H1 (cell line): ENCODE results near the gene GDF2. TPM values are rescaled to one million over a fixed set of nuclear protein-coding genes. Genes with fewer than 3 reads are reported as not detected.

Experiments used
- CTCF ChIA-PET: fragments of 300-600 bp; sonication (Branson Sonifier 250); formaldehyde crosslinking; loops from one replicate; lab custom pipeline; 2021; ENCODE audit not compliant: partially characterized antibody; lab: Charles Lee
- POLR2A ChIA-PET: fragments of 300-600 bp; sonication (Branson Sonifier 250); formaldehyde crosslinking; loops from one replicate; lab custom pipeline; 2021; ENCODE audit warnings: inconsistent platforms; ENCODE audit not compliant: partially characterized antibody; lab: Charles Lee
- DNase-seq, 2 experiments: peaks; one replicate each; pipeline versions ENCODE4 v3.0.0 to v3.0.0-alpha.2; 2010 to 2022; ENCODE audit warnings: low spot score in 2 of 2, low read depth in 1 of 2, mixed read lengths in 1 of 2
- FAIRE-seq: peaks from 2 replicates; lab custom pipeline; 2011; peaks lifted over from hg19 to GRCh38; lab: Jason Lieb, UNC
- H2AFZ ChIP-seq: 2 replicates; pipeline ENCODE4 v1.8.1; 2012; ENCODE audit warnings: low read length, inconsistent platforms
- H2AK5ac ChIP-seq: 2 replicates; pipeline ENCODE4 v1.6.1; 2013; ENCODE audit warnings: low read depth, low read length
- H2BK120ac ChIP-seq: replicated peaks from 2 replicates; pipeline ENCODE3; 2013; ENCODE audit warnings: low read depth, low read length, inconsistent platforms
- H2BK12ac ChIP-seq: 2 replicates; pipeline ENCODE4 v1.6.1; 2013; ENCODE audit warnings: low read depth, low read length
- H2BK15ac ChIP-seq: 2 replicates; pipeline ENCODE4 v1.6.1; 2013; ENCODE audit warnings: low read length
- H2BK20ac ChIP-seq: 2 replicates; pipeline ENCODE4 v1.6.1; 2013; ENCODE audit warnings: low read length
- H2BK5ac ChIP-seq: 2 replicates; pipeline ENCODE4 v1.6.1; 2013; ENCODE audit warnings: low read depth, low read length
- H3K14ac ChIP-seq: 2 replicates; pipeline ENCODE4 v1.6.1; 2013; ENCODE audit warnings: inconsistent platforms; ENCODE audit not compliant: insufficient read length
- H3K18ac ChIP-seq: 2 replicates; pipeline ENCODE4 v1.6.1; 2013; ENCODE audit warnings: low read length; ENCODE audit errors: extremely low read depth
- H3K23ac ChIP-seq: 2 replicates; pipeline ENCODE4 v1.6.1; 2013; ENCODE audit warnings: inconsistent platforms; ENCODE audit not compliant: insufficient read length
- H3K23me2 ChIP-seq: 2 replicates; pipeline ENCODE4 v1.6.1; 2013; ENCODE audit warnings: low read depth, low read length
- H3K27ac ChIP-seq: 2 replicates; pipeline ENCODE4 v1.6.1; 2011; ENCODE audit warnings: low read depth, low read length, inconsistent platforms
- H3K27me3 ChIP-seq, 4 experiments: replicated peaks in 1 of 4; 1 replicate in 1 of 4; 2 replicates in 3 of 4; pipeline versions ENCODE4 v1.6.1 to v1.8.1; 2011 to 2013; ENCODE audit warnings: low read length in 3 of 4, mild to moderate bottlenecking in 3 of 4, inconsistent platforms in 2 of 4, mixed read lengths in 2 of 4, moderate library complexity in 1 of 4; ENCODE audit not compliant: control insufficient read depth in 3 of 4, insufficient read depth in 3 of 4; ENCODE audit errors: extremely low read depth in 1 of 4
- H3K36me3 ChIP-seq, 4 experiments: 2 replicates each; pipeline versions ENCODE4 v1.6.1 to v1.8.1; 2011 to 2013; ENCODE audit warnings: mild to moderate bottlenecking in 4 of 4, low read length in 3 of 4, moderate library complexity in 2 of 4, control low read depth in 1 of 4, inconsistent platforms in 1 of 4; ENCODE audit not compliant: insufficient read depth in 4 of 4, control insufficient read depth in 2 of 4
- H3K4ac ChIP-seq: replicated peaks from 2 replicates; pipeline ENCODE3; 2013; ENCODE audit warnings: low read length, low read depth, mixed read lengths, inconsistent platforms; ENCODE audit not compliant: insufficient read length
- H3K4me1 ChIP-seq, 4 experiments: replicated peaks in 1 of 4; 1 replicate in 1 of 4; 2 replicates in 3 of 4; pipeline versions ENCODE4 v1.6.1 to v1.8.1; 2011 to 2013; ENCODE audit warnings: low read length in 3 of 4, inconsistent platforms in 2 of 4, mixed read lengths in 1 of 4; ENCODE audit not compliant: insufficient read depth in 4 of 4, control insufficient read depth in 3 of 4
- H3K4me2 ChIP-seq, 2 experiments: 2 replicates each; pipeline versions ENCODE4 v1.6.1 to v1.8.1; 2011 to 2013; ENCODE audit warnings: low read depth in 2 of 2, low read length in 2 of 2, control low read depth in 1 of 2, inconsistent platforms in 1 of 2, mild to moderate bottlenecking in 1 of 2; ENCODE audit not compliant: insufficient read depth in 1 of 2
- H3K4me3 ChIP-seq, 4 experiments: fragments of 200-600, 300-600 bp in 1 of 4; sonication (generic), shearing (Covaris generic), sonication (Bioruptor Twin) in 1 of 4; 2 replicates each; pipeline versions ENCODE4 v1.5.1 to v1.8.1; 2011 to 2016; ENCODE audit warnings: low read length in 4 of 4, low read depth in 3 of 4, control low read depth in 2 of 4, inconsistent platforms in 2 of 4, mild to moderate bottlenecking in 2 of 4, mixed read lengths in 1 of 4, moderate library complexity in 1 of 4; ENCODE audit not compliant: insufficient read depth in 2 of 4; ENCODE audit errors: extremely low read depth in 1 of 4
- H3K56ac ChIP-seq: replicated peaks from 2 replicates; pipeline ENCODE3; 2013; ENCODE audit warnings: low read depth, mild to moderate bottlenecking, mixed read lengths, low read length, inconsistent platforms; ENCODE audit not compliant: insufficient read length
- H3K79me1 ChIP-seq: 2 replicates; pipeline ENCODE4 v1.6.1; 2013; ENCODE audit warnings: low read depth, low read length, control low read depth
- H3K79me2 ChIP-seq, 2 experiments: 2 replicates each; pipeline versions ENCODE4 v1.6.1 to v1.8.1; 2012 to 2013; ENCODE audit warnings: low read length in 2 of 2, mild to moderate bottlenecking in 2 of 2, inconsistent platforms in 1 of 2; ENCODE audit not compliant: insufficient read depth in 2 of 2, control insufficient read depth in 1 of 2
- H3K9ac ChIP-seq, 4 experiments: replicated peaks in 1 of 4; 1 replicate in 1 of 4; 2 replicates in 3 of 4; pipeline versions ENCODE4 v1.6.1 to v1.8.1; 2011 to 2013; ENCODE audit warnings: low read depth in 3 of 4, low read length in 3 of 4, control low read depth in 2 of 4, mild to moderate bottlenecking in 2 of 4, moderate library complexity in 2 of 4, inconsistent platforms in 1 of 4; ENCODE audit errors: extremely low read depth in 1 of 4
- H3K9me3 ChIP-seq, 2 experiments: 2 replicates each; pipeline versions ENCODE4 v1.6.1 to v1.8.1; 2012 to 2013; ENCODE audit warnings: mild to moderate bottlenecking in 2 of 2, moderate library complexity in 2 of 2, control low read depth in 1 of 2, inconsistent platforms in 1 of 2, low read depth in 1 of 2, low read length in 1 of 2, mixed read lengths in 1 of 2; ENCODE audit not compliant: insufficient read depth in 2 of 2
- H4K20me1 ChIP-seq, 2 experiments: replicated peaks in 1 of 2; 2 replicates each; pipeline versions ENCODE3 to v1.8.1; 2011 to 2013; ENCODE audit warnings: inconsistent platforms in 2 of 2, low read length in 2 of 2, mild to moderate bottlenecking in 1 of 2; ENCODE audit not compliant: insufficient read depth in 2 of 2, control insufficient read depth in 1 of 2
- H4K5ac ChIP-seq: 2 replicates; pipeline ENCODE4 v1.6.1; 2013; ENCODE audit warnings: low read length, low read depth, mixed read lengths, inconsistent platforms; ENCODE audit not compliant: insufficient read length
- H4K8ac ChIP-seq: 2 replicates; pipeline ENCODE4 v1.8.0; 2013; ENCODE audit warnings: mild to moderate bottlenecking, moderate library complexity, low read length, inconsistent platforms; ENCODE audit not compliant: insufficient read depth; ENCODE audit errors: extremely low read depth
- H4K91ac ChIP-seq: replicated peaks from 2 replicates; pipeline ENCODE3; 2013; ENCODE audit warnings: low read length, mixed read lengths, inconsistent platforms; ENCODE audit not compliant: insufficient read length
- CBX8 ChIP-seq: fragments of 300-800, 300-1000 bp; sonication (generic); IDR thresholded peaks from 2 replicates; pipeline ENCODE4 v1.7.1; 2016; ENCODE audit warnings: low read depth, low read length, borderline replicate concordance
- EGR1 ChIP-seq: IDR thresholded peaks from 2 replicates; pipeline ENCODE4 v1.6.1; 2011; ENCODE audit warnings: low read depth, low read length, borderline replicate concordance
- JUND ChIP-seq: IDR thresholded peaks from 2 replicates; pipeline ENCODE4 v1.6.1; 2011; ENCODE audit warnings: mild to moderate bottlenecking, improper control_type of control experiment, low read length
- RAD21 ChIP-seq, 2 experiments: IDR thresholded peaks in 1 of 2; conservative IDR thresholded peaks in 1 of 2; 2 replicates each; pipeline ENCODE4 v1.6.1; 2011; ENCODE audit warnings: low read depth in 2 of 2, low read length in 2 of 2, improper control_type of control experiment in 1 of 2, inconsistent platforms in 1 of 2, mild to moderate bottlenecking in 1 of 2, moderate library complexity in 1 of 2
- RFX5 ChIP-seq: IDR thresholded peaks from 2 replicates; pipeline ENCODE4 v1.6.1; 2011; ENCODE audit warnings: low read depth, low read length, improper control_type of control experiment, borderline replicate concordance
- SAP30 ChIP-seq: fragments of 300-600 bp; sonication (generic); IDR thresholded peaks from 2 replicates; pipeline ENCODE4 v1.7.1; 2012; ENCODE audit warnings: low read length, moderate library complexity, mild to moderate bottlenecking, inconsistent platforms; ENCODE audit not compliant: insufficient read depth, insufficient replicate concordance
- SP4 ChIP-seq: IDR thresholded peaks from 2 replicates; pipeline ENCODE4 v1.6.1; 2012; ENCODE audit warnings: low read length, inconsistent platforms
- SRF ChIP-seq: IDR thresholded peaks from 2 replicates; pipeline ENCODE4 v1.6.1; 2011; ENCODE audit warnings: mild to moderate bottlenecking, low read depth, low read length, moderate library complexity
- TAF1 ChIP-seq: IDR thresholded peaks from 2 replicates; pipeline ENCODE4 v1.6.1; 2011; ENCODE audit warnings: mild to moderate bottlenecking, low read depth, low read length
- TAF7 ChIP-seq: optimal IDR thresholded peaks from 2 replicates; pipeline ENCODE3; 2011; ENCODE audit warnings: low read depth, mild to moderate bottlenecking, inconsistent platforms, low read length, moderate library complexity, borderline replicate concordance
- ZNF274 ChIP-seq: IDR thresholded peaks from 2 replicates; pipeline ENCODE4 v1.7.0; 2012; ENCODE audit warnings: low read length, borderline replicate concordance; ENCODE audit errors: extremely low read depth
- WGBS, 2 experiments: shearing (Covaris generic) in 1 of 2; methylation state at CpG; one replicate each; pipeline versions ENCODE4 v1.1.6 to v1.1.7; 2013 to 2015; ENCODE audit warnings: low lambda C conversion rate in 2 of 2, mixed read lengths in 2 of 2, inconsistent platforms in 1 of 2, low coverage in 1 of 2, missing lambda C conversion rate in 1 of 2; ENCODE audit not compliant: insufficient replicate concordance in 2 of 2, insufficient coverage in 1 of 2, insufficient read length in 1 of 2; ENCODE audit errors: extremely low coverage in 1 of 2, missing lambda C conversion rate in 1 of 2; 5-methylcytosine and 5-hydroxymethylcytosine counted together
- polyA plus RNA-seq, 7 experiments: library from polyadenylated mRNA; depleted of rRNA in 3 of 7; stranded (reverse) in 5 of 7; unstranded in 2 of 7; fragments of >200 nt in 5 of 7; fragments of 200-250 nt in 2 of 7; gene quantifications; 1 replicate in 5 of 7; 2 replicates in 1 of 7; 4 replicates in 1 of 7; pipeline versions ENCODE4 v1.2.1 to v1.2.3, GENCODE V29; 2011 to 2013; ENCODE audit warnings: missing spikeins in 2 of 7, mixed read lengths in 2 of 7
- total RNA-seq: library from RNA; stranded (reverse); fragmentation: NEBNext Ultra II Directional; extraction: Animal tissue kit (Norgen Biotek cat#: 25700); gene quantifications from 2 replicates; pipeline ENCODE4 v1.2.1, GENCODE V29; 2021
- TF ChIP-seq, protein P1 (sequence below): IDR thresholded peaks from 2 replicates; pipeline ENCODE4 v1.6.1; 2011; ENCODE audit warnings: low read depth, mild to moderate bottlenecking, low read length; ENCODE audit not compliant: insufficient read depth
- TF ChIP-seq, protein P2 (sequence below): IDR thresholded peaks from 2 replicates; pipeline ENCODE4 v1.6.1; 2012; ENCODE audit warnings: inconsistent platforms

The GDF2 gene
- total and polyA plus RNA-seq, 2 of the 8 experiments (the other 6 are each of a cell fraction or from before 2014, with no cell fraction given), result not detected

DNA sequence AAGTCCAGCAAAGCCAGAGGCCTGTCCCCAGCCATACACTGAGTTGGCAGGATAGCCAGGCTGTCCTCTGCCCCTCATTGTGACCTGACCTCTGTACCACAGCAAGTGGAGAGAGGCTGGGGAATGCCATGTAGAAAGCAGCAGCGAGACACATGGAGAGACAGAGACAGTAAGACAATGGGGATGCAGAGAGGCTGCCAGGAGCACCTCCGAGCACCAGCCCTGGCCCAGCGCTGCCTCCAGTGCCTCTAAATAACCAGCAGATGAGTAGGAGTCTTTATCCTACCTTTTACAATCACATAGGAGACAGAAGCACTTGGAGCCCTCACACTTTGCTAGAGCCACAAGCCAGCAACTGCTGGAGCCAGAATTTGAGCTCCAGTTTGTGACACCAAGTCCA is 8.1 kb downstream of the GDF2 start:
- Histone ChIP-seq H2BK12ac (no peak overlapping the region), H2BK20ac (no peak overlapping the region), H2AK5ac (no peak overlapping the region), H3K18ac (no peak overlapping the region), H3K36me3 (no peaks in the 10 kb centered on the region; a peak in 1 of 8 replicates), H3K9me3 (no peaks in the 10 kb centered on the region), H2BK5ac (no peak overlapping the region), H2BK15ac (no peak overlapping the region), H4K5ac (no peak overlapping the region), H2AFZ (no peak overlapping the region), H3K4me3 (no peak overlapping the region), H3K56ac (no peak overlapping the region), H3K4me2 (no peak overlapping the region), H3K23me2 (no peaks in the 10 kb centered on the region), H2BK120ac (no peak overlapping the region), H3K4ac (no peak overlapping the region), H3K14ac (no peak overlapping the region), H3K27me3 (no peaks in the 10 kb centered on the region; a peak in 1 of 7 replicates), H3K79me2 (no peaks in the 10 kb centered on the region), H4K20me1 (peaks cover 0 to 4% of the 10 kb centered on the region in 2 experiments), H3K27ac (no peak overlapping the region), H4K91ac (no peak overlapping the region), H4K8ac (no peak overlapping the region), H3K9ac (no peak overlapping the region), H3K23ac (no peak overlapping the region), H3K4me1 (no peaks in the 10 kb centered on the region), H3K79me1 (no peaks in the 10 kb centered on the region)
- 89% methylated on average over 3 of the region's 3 CpGs; no CpG with 5 or more reads in 1 of the 2 experiments for whole genome bisulfite sequencing, 2 experiments
- FAIRE-seq (no peak), DNase-seq (no peak)
- POLR2A ChIA-PET, result no interaction called here
- CTCF ChIA-PET, result interaction anchor here (0.6 to 1.0 kb wide), 3 partner anchors 47 to 1448 kb away, joined by 3 to 5 read pairs (median 5); no protein-coding TSS in a partner anchor
- TF ChIP-seq SAP30 (no peak), RAD21 (IDR thresholded peaks at IDR 0.05 in 1 of 2, conservative IDR thresholded peaks at IDR 0.05 in 1 of 2; ENCODE audit: low read depth in 2 of 2, low read length in 2 of 2) (no peak), RFX5 (no peak), TAF7 (no peak), ZNF274 (no peak), JUND (no peak), TAF1 (no peak), SRF (no peak), SP4 (no peak), EGR1 (no peak), CBX8 (no peak)
- TF ChIP-seq, protein P1, sequence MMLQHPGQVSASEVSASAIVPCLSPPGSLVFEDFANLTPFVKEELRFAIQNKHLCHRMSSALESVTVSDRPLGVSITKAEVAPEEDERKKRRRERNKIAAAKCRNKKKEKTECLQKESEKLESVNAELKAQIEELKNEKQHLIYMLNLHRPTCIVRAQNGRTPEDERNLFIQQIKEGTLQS, result no peak
- TF ChIP-seq, protein P2, sequence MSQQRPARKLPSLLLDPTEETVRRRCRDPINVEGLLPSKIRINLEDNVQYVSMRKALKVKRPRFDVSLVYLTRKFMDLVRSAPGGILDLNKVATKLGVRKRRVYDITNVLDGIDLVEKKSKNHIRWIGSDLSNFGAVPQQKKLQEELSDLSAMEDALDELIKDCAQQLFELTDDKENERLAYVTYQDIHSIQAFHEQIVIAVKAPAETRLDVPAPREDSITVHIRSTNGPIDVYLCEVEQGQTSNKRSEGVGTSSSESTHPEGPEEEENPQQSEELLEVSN, result no peak
